C4-2B (cell line): ENCODE data around the gene PHF13.
"Not testable (repeated sequence)": the region's sequence is repeated elsewhere in the genome, so short reads cannot be mapped to it uniquely, and the experiment has no call there.

ENCODE experiments used
- H3K27ac ChIP-seq: fragments of 450-650 bp; 2 replicates; pipeline ENCODE4 v1.5.1; 2017
- CTCF ChIP-seq: fragments of 450-650 bp; conservative IDR thresholded peaks from 2 replicates; pipeline ENCODE4 v1.5.1; 2017; ENCODE audit warnings: mild to moderate bottlenecking
- ZFX ChIP-seq: fragments of 450-650 bp; IDR thresholded peaks from 2 replicates; pipeline ENCODE4 v1.6.1; 2017

Gene PHF13

GRCh38 chr1:6658359-6659060, 45.0 kb downstream of the PHF13 start:
- no peak overlapping the region for H3K27ac ChIP-seq
- TF ChIP-seq CTCF, result no peak
- TF ChIP-seq ZFX, result no peak

- H3K27ac ChIP-seq, result no peak overlapping the region
- TF ChIP-seq CTCF (no peak), ZFX (no peak)
Observed at GRCh38 chr1:6660415-6661049, 47.0 kb downstream of the PHF13 start.

GRCh38 chr1:6662468-6662867, 48.9 kb downstream of the PHF13 start:
- H3K27ac ChIP-seq, result not testable (repeated sequence)

GRCh38 chr1:6666696-6667095, 53.2 kb downstream of the PHF13 start:
- no peak for TF ChIP-seq ZFX
- TF ChIP-seq CTCF, result no peak
- no peak overlapping the region for H3K27ac ChIP-seq

GRCh38 chr1:6667139-6667538, 53.6 kb downstream of the PHF13 start:
- no peak overlapping the region for H3K27ac ChIP-seq
- TF ChIP-seq CTCF (no peak), ZFX (no peak)

- H3K27ac ChIP-seq, result no peak overlapping the region
- TF ChIP-seq ZFX (no peak), CTCF (no peak)
Observed at GRCh38 chr1:6668503-6668902, 55.0 kb downstream of the PHF13 start.

DNA sequence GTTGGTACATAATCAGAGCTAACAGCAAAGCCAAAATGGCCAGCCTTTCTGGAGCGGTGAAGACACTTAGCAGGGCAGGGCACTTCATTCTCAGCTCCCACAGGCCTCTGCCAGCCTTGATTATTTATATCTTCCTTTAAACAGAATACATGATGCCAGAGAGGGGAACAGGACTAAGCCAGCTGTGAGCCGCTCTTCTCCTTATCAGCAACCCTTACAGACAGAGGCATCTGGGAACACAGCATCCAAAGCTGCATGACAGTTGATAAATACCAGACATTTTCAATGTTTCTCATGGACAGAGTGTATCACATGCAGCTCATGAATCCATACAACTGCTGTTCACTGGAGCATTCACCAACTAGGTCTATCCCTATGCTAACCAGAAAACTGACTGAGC, 59.0 kb downstream of the PHF13 start:
- H3K27ac ChIP-seq, result no peak overlapping the region
- TF ChIP-seq ZFX, result no peak
- TF ChIP-seq CTCF, result no peak
